NAMALWA (cell line): ENCODE data around the gene KRTAP10-2.
"Not testable (repeated sequence)": the region's sequence is repeated elsewhere in the genome, so short reads cannot be mapped to it uniquely, and the experiment has no call there.

Experiments
- DNase-seq: peaks from one replicate; pipeline ENCODE4 v3.0.0-alpha.2; 2015; ENCODE audit warnings: low spot score

KRTAP10-2 gene

DNA sequence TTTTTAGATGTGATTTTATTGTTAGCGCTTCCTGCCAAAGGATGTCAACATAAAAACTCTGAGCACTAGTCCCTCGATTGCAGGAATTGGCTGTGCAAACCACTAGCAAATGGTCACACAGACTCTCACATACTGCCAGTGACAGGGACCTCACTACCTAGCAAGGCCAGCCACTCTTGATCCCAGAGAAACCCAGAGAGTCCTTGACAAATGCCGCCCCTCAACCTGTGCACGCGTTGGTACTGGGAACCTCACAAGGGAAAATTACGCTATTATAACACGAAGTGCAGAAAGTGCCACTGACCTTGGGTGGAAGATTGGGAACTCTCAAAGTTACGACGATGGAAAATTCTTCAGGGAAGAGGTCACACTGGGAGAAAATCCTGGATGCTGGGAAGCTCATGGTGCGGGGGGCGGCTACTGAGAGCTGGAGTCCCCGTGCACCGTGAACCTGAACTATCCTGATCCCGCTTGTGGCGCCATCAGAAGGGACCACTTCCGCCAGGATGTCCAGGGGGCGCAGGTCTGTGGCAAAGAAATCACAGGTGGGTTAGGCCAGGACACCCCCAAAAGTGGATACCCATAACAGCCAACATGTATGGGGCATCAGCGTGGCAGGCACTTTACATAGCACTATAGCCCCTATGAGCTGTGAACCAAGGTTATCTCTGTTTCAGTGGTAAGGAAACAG lies 16.3 kb upstream of the KRTAP10-2 start:
- DNase-seq = no peak

DNA sequence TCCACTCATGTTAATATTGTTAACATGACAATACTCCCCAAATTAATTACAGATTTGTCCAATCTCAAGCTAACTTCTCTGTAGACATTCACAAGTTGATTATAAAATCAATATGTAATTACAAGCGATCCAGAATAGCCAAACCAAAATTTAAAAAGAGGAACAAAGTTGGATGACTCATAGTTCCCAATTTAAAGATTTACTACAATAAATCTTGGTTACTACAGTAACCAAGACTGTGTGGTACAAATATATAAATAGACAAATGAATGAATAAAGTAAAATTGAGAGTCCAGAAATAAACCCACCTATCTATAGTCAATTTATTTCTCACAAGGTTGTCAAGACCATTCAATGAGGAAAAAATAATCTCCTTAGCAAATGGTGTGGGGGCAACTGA lies 15.1 kb upstream of the KRTAP10-2 start:
- peak; percentile 13 for DNase-seq

GRCh38 chr21:44564886-44565598 lies 13.7 kb upstream of the KRTAP10-2 start:
- no peak for DNase-seq

DNA sequence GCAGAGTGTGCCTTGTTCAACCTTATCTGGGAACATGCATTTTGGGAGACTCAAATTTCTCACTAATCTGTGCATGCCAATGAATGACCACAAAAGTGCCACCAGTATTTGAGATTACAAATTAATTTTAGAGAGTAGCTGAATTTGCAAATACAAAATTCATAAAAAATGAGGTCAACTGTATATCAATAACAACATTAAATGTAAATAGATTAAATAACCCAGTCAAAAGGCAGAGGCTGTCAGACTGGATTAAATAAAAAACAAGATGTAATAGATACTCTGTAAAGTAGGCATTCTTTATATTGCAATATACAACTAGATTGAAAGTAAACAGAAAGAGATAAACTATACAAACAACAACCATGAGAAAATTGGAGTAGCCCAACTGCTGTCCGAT lies 12.8 kb upstream of the KRTAP10-2 start:
- no peak for DNase-seq

- DNase-seq = no peak
These were observed 7.4 kb upstream of the KRTAP10-2 start, which contains the start of gene KRTAP10-3 for GRCh38 chr21:44558695-44559094. KRTAP10-3 (minus strand) TSS chr21:44558795; CDS start chr21:44558715, 80 bp downstream.

DNA sequence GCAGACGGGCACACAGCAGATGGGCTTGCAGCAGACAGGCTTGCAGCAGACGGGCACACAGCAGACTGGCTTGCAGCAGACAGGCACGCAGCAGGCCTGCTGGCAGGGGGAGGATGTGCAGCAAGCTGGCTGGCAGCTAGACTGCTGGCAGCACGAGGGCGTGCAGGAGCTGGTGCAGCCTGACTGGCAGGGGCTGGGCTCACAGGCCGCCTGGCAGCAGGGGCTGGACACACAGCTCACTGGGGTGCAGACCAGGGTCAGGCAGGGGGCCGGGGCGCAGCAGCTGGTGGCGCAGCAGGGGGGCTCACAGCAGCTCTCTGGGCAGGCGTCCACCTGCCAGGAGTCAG lies 7.0 kb upstream of the KRTAP10-2 start:
- DNase-seq = not testable (repeated sequence)

DNA sequence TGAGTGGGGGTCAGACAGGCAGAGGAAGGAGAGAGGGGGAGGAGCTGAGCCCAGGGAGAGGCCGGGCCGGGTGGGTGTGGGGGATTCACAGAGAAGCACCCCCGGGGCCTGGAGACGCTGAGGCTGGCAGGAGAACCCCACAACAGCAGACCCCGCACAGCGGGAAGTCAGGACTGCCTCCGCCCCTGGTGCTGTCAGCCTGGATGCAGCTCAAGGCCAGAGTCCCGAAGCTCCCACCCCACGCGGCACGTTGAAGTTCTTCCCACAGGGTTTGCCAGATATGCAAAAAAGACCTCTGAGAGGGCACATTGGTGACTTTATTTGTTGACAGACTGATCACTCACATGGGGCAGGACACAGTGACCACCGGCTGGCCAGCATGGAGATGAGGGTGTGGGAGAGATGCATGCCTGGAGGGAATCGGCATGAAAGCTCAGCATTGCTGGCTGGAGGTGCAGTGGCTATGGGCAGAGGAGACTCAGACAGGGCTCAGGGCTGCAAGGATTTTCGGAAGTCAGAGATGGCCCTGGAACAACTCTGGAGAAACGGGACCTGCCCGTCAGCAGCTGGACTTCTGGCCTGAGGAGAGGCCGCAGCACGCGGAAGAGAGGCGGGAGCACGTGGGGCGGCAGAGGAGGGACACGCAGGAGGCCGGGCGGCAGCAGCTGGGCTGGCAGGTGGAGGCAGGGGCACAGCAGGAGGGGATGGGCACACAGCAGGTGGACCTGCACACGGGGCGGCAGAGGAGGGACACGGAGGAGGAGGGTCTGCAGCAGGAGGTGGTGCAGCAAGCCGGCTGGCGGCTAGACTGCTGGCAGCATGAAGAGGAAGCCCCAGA lies 6.4 kb upstream of the KRTAP10-2 start:
- no peak for DNase-seq

- peak; percentile 14 for DNase-seq
These were observed 5.6 kb upstream of the KRTAP10-2 start for GRCh38 chr21:44556879-44557278.

DNA sequence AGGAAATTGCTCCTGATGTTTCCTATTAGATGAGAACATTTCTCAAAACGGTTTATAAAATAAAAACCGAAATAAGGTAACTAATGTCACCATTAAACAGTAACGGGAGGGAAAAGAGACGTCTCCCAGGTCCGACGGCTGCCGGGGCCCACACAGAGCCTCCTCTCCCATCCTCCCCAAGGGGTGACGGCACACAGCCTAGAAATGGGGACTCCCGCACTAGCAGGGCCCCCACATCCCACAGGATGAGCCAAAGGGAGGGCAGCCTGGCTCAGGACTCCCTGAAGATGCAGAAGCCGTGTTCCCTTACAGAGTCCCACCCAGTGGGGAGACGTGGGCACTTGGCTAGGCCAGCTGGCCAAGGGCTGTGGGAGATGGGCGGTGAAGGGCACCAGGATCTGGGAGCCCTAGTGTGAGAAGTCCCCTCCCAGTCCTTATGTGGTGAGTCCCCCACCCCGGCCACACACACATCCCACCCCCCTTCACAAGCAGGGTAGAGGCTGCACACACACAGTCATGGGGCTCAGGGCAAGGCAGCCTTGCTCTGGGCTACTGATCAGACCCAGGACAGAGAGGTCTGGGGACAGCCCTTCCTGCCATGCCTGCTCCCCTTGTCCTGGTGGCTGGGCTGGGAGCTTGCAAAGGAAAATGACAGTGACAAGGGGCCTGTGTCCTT lies 4.0 kb upstream of the KRTAP10-2 start:
- no peak for DNase-seq

- no peak for DNase-seq
These were observed 1.4 kb upstream of the KRTAP10-2 start for GRCh38 chr21:44552681-44553080.

GRCh38 chr21:44552136-44552535 lies 831 bp upstream of the KRTAP10-2 start:
- DNase-seq = no peak

GRCh38 chr21:44550807-44551206 lies 498 bp downstream of the KRTAP10-2 start:
- DNase-seq = no peak

- DNase-seq = not testable (repeated sequence)
These were observed 1.0 kb downstream of the KRTAP10-2 start for GRCh38 chr21:44550285-44550684.

- no peak for DNase-seq
These were observed 1.6 kb downstream of the KRTAP10-2 start for GRCh38 chr21:44549525-44550211.

DNA sequence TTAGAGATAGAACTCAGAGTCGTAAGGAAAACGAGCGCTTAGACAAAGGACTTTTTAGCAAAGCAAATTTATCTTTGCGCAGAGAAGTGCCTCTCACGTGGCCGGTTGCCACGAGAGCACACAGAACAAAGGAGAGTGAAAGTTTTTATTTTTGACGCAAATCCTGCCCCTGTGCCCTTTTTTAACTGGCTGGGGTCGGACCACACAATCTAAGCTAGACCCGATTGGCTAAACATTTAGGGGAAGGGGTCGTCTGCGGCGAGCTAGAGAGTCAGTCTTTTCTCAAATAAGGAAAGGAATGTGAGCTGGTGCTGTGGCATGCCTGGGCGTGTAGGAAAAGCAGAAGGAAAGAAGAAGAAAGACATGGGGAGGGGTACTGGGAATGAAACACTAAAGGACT lies 2.4 kb downstream of the KRTAP10-2 start:
- no peak for DNase-seq

DNA sequence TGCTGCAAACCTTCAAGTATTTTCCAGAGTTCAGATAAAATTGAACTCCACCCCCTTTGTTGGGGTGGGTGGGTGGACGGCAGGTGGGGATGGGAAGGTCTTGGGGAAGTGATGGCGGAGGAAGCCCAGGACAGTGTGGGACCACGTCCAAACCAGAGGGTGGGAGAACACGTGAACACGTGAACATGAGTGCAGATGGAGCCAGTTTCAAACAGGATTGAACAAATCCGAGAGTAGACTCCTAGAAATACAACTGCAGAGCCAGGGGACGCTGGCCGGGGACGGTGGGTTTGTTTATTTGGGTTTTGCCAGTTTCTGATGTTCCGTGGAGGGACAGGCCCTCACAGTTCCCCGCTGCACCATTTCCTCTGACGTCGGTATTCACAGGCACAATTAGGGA lies 2.9 kb downstream of the KRTAP10-2 start:
- DNase-seq = no peak

- no peak for DNase-seq
These were observed 3.5 kb downstream of the KRTAP10-2 start for GRCh38 chr21:44547656-44548331.

- DNase-seq = no peak
These were observed 6.7 kb downstream of the KRTAP10-2 start for GRCh38 chr21:44544566-44544965.

DNA sequence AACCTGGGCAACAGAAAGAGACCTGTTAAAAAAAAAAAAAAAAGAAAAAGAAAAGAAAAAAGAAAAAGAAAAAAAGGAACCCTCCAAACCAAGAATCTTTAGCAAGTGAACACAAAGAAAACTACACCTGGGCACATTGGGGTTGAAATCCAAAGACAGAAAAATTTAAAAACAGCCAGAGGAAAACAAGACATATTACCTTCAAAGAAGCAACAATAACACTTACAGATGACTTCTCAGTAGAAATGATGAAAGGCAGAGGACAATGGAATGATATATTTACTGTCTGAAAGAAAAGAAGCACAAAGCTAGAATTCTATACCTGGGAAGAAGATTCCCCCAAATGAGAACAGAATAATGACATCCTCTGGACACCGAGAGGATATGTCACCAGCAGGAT lies 8.6 kb downstream of the KRTAP10-2 start:
- no peak for DNase-seq

DNA sequence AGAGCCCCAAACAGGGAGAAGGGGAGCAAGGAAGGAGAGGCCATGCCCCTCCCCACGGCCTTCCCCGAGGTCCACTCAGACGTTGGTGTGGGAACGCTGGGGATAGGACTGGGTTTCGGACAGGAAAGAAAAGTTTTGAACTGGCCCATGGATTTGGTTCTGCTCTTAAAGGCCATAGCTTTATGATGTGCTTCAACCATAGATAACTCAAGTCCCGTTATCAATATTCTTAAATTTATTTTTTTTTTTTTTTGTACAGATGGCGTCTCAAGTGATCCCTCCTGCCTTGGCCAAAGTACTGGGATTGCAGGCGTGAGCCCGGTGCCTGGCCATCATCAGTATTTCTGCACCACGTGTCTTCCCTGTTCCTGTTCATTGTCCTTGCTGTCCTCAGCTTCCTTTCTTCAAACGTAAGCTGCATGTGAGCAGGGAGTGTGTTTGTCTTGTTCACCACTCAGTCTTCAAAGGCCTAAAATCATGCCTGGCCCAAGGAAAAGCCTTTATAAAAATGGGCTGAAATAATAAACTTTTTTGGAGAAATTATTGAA lies 10.5 kb downstream of the KRTAP10-2 start:
- DNase-seq = no peak
